ENCODE results near the gene FBXO21.

Gene FBXO21

DNA sequence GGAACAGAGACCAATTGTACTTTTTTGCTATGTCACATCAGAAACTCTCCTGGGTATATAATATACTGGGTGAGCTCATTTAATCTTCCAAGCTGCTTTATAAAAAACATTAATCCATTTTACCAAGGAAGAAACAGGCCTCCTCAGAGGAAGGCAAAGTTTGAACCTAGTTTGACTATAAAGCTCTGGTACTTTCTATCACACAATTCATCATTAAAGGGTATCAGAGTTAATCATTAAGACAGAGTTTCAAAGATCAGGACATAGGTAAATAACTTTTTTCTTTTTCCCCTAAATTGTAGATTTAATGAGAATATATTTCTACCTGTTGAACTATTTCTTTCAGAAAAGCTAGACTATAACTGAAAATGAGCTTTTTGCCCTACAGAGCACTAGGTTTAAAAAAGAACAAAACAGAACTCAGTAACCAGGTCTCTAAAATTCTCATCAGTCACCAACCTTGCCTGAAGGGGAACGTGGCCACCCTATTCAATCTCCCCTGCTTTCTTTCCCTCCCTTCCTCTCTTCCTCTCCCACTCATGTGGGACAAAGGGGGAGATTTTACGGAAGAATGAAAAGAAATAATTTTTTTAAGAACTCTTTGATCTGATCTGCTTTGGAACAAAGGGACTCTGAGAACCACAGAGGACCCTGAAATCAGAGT is 18.6 kb downstream of the FBXO21 start:
- no peaks in the 10 kb centered on the region for H3K9me2 ChIP-seq (replicated peaks; ENCODE audit: low read depth, low read length)
- no peaks in the 10 kb centered on the region for H3F3A ChIP-seq (ENCODE audit: low read depth)
- no peaks in the 10 kb centered on the region for H3K27me3 ChIP-seq (ENCODE audit: insufficient read depth, low read length, poor library complexity, severe bottlenecking)
- TF ChIP-seq, protein P1, sequence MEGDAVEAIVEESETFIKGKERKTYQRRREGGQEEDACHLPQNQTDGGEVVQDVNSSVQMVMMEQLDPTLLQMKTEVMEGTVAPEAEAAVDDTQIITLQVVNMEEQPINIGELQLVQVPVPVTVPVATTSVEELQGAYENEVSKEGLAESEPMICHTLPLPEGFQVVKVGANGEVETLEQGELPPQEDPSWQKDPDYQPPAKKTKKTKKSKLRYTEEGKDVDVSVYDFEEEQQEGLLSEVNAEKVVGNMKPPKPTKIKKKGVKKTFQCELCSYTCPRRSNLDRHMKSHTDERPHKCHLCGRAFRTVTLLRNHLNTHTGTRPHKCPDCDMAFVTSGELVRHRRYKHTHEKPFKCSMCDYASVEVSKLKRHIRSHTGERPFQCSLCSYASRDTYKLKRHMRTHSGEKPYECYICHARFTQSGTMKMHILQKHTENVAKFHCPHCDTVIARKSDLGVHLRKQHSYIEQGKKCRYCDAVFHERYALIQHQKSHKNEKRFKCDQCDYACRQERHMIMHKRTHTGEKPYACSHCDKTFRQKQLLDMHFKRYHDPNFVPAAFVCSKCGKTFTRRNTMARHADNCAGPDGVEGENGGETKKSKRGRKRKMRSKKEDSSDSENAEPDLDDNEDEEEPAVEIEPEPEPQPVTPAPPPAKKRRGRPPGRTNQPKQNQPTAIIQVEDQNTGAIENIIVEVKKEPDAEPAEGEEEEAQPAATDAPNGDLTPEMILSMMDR (conservative IDR thresholded peaks at IDR 0.05; ENCODE audit: low read length): no peak
- no peak for TF ChIP-seq EZH2phosphoT487 (IDR thresholded peaks at IDR 0.05; ENCODE audit: borderline replicate concordance)
- H3K4me2 ChIP-seq (ENCODE audit: low read depth, low read length, poor library complexity, severe bottlenecking): no peak overlapping the region
- no peak overlapping the region for H3K4me3 ChIP-seq (ENCODE audit: low read length, poor library complexity, severe bottlenecking)
- H2AFZ ChIP-seq (ENCODE audit: low read length): no peak overlapping the region
- H3K4me1 ChIP-seq (ENCODE audit: insufficient read depth, low read length, poor library complexity, severe bottlenecking): no peaks in the 10 kb centered on the region
- no peaks in the 10 kb centered on the region for H4K20me1 ChIP-seq (ENCODE audit: insufficient read depth, low read length, poor library complexity, severe bottlenecking)
- no peaks in the 10 kb centered on the region for H3K9me3 ChIP-seq (ENCODE audit: insufficient read depth, low read depth, low read length)
- H3K79me2 ChIP-seq (ENCODE audit: insufficient read depth, low read length): no peaks in the 10 kb centered on the region
- no peak overlapping the region for H3K9ac ChIP-seq (ENCODE audit: low read depth, low read length, poor library complexity, severe bottlenecking)
- H3K36me3 ChIP-seq (ENCODE audit: insufficient read depth, low read length): peaks cover 89% of the 10 kb centered on the region; the same call in 1 of the 2 replicates

GRCh38 chr12:117169548-117169947 is 20.7 kb downstream of the FBXO21 start:
- H3K4me2 ChIP-seq (ENCODE audit: low read depth, low read length, poor library complexity, severe bottlenecking): no peak overlapping the region
- no peak overlapping the region for H3K4me3 ChIP-seq (ENCODE audit: low read length, poor library complexity, severe bottlenecking)
- H4K20me1 ChIP-seq (ENCODE audit: insufficient read depth, low read length, poor library complexity, severe bottlenecking): no peaks in the 10 kb centered on the region
- H3K79me2 ChIP-seq (ENCODE audit: insufficient read depth, low read length): no peaks in the 10 kb centered on the region
- H3K9me3 ChIP-seq (ENCODE audit: insufficient read depth, low read depth, low read length): no peaks in the 10 kb centered on the region
- no peaks in the 10 kb centered on the region for H3K9me2 ChIP-seq (replicated peaks; ENCODE audit: low read depth, low read length)
- H3K27me3 ChIP-seq (ENCODE audit: insufficient read depth, low read length, poor library complexity, severe bottlenecking): no peaks in the 10 kb centered on the region
- H3K9ac ChIP-seq (ENCODE audit: low read depth, low read length, poor library complexity, severe bottlenecking): no peak overlapping the region
- TF ChIP-seq, protein P1 (conservative IDR thresholded peaks at IDR 0.05; ENCODE audit: low read length): no peak
- TF ChIP-seq EZH2phosphoT487 (IDR thresholded peaks at IDR 0.05; ENCODE audit: borderline replicate concordance): no peak
- H2AFZ ChIP-seq (ENCODE audit: low read length): no peak overlapping the region
- H3F3A ChIP-seq (ENCODE audit: low read depth): no peaks in the 10 kb centered on the region
- H3K4me1 ChIP-seq (ENCODE audit: insufficient read depth, low read length, poor library complexity, severe bottlenecking): no peaks in the 10 kb centered on the region
- peaks cover 89% of the 10 kb centered on the region; the same call in 1 of the 2 replicates for H3K36me3 ChIP-seq (ENCODE audit: insufficient read depth, low read length)

GRCh38 chr12:117168976-117169375 is 21.3 kb downstream of the FBXO21 start:
- TF ChIP-seq, protein P1 (conservative IDR thresholded peaks at IDR 0.05; ENCODE audit: low read length): no peak
- no peak for TF ChIP-seq EZH2phosphoT487 (IDR thresholded peaks at IDR 0.05; ENCODE audit: borderline replicate concordance)
- Histone ChIP-seq H3K9me3 (ENCODE audit: insufficient read depth, low read depth, low read length) (no peaks in the 10 kb centered on the region), H3K27me3 (ENCODE audit: insufficient read depth, low read length, poor library complexity, severe bottlenecking) (no peaks in the 10 kb centered on the region), H3K36me3 (ENCODE audit: insufficient read depth, low read length) (peaks cover 87% of the 10 kb centered on the region; the same call in 1 of the 2 replicates), H3K9ac (ENCODE audit: low read depth, low read length, poor library complexity, severe bottlenecking) (no peak overlapping the region), H3K4me2 (ENCODE audit: low read depth, low read length, poor library complexity, severe bottlenecking) (no peak overlapping the region), H3K4me3 (ENCODE audit: low read length, poor library complexity, severe bottlenecking) (no peak overlapping the region), H3K4me1 (ENCODE audit: insufficient read depth, low read length, poor library complexity, severe bottlenecking) (no peaks in the 10 kb centered on the region), H4K20me1 (ENCODE audit: insufficient read depth, low read length, poor library complexity, severe bottlenecking) (no peaks in the 10 kb centered on the region), H3K79me2 (ENCODE audit: insufficient read depth, low read length) (no peaks in the 10 kb centered on the region), H2AFZ (ENCODE audit: low read length) (no peak overlapping the region), H3F3A (ENCODE audit: low read depth) (no peaks in the 10 kb centered on the region), H3K9me2 (replicated peaks; ENCODE audit: low read depth, low read length) (no peaks in the 10 kb centered on the region)

Measured in Loucy (cell line).